Right lobe of liver (tissue), 4 donors: ENCODE results near the gene CDKL5.

Source experiments
- POLR2A ChIP-seq: fragments of 450-650 bp; IDR thresholded peaks from one replicate; pipeline ENCODE4 v1.6.1; 2017; ENCODE audit warnings: antibody characterized with exemption, mild to moderate bottlenecking
- TF ChIP-seq, protein P1 (sequence below), 4 donors: fragments of 200-600 bp in 3 of 4; fragments of 450-650 bp in 1 of 4; IDR thresholded peaks; one replicate each; pipeline versions ENCODE4 v1.5.1 to v1.8.0; 2016 to 2022; ENCODE audit warnings: antibody characterized with exemption in 4 of 4, mild to moderate bottlenecking in 2 of 4
- donor health status: DM: no; HTN: no; CAD: no.
- donor health status: DM: no; HTN: no; CAD: no.
- donor health status: DM: no; HTN: yes; CAD: no.

DNA sequence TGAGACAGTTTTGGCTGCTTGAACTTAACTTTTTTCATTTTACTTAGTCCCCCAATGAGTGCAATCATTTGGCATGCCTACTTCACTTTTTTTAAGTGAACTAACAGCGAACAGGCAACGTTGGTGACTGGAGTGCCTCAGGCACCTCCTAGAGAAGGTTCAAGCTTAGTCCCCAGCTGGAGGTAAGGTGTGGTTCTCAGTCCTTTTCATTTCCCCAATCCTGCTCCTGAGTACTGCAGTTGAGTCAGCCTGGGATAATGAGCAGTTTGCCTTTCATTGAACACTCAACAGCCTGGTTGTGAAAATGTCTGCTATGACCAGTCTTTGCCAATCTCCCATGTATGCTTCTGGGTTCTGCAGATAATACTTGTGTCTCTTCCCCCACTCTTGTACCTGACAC is 109.5 kb downstream of the CDKL5 start:
- TF ChIP-seq, protein P1, sequence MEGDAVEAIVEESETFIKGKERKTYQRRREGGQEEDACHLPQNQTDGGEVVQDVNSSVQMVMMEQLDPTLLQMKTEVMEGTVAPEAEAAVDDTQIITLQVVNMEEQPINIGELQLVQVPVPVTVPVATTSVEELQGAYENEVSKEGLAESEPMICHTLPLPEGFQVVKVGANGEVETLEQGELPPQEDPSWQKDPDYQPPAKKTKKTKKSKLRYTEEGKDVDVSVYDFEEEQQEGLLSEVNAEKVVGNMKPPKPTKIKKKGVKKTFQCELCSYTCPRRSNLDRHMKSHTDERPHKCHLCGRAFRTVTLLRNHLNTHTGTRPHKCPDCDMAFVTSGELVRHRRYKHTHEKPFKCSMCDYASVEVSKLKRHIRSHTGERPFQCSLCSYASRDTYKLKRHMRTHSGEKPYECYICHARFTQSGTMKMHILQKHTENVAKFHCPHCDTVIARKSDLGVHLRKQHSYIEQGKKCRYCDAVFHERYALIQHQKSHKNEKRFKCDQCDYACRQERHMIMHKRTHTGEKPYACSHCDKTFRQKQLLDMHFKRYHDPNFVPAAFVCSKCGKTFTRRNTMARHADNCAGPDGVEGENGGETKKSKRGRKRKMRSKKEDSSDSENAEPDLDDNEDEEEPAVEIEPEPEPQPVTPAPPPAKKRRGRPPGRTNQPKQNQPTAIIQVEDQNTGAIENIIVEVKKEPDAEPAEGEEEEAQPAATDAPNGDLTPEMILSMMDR (IDR thresholded peaks at IDR 0.05) = no peak
- TF ChIP-seq POLR2A = no peak
